ENCODE results near the gene FAM110A.

Gene FAM110A

DNA sequence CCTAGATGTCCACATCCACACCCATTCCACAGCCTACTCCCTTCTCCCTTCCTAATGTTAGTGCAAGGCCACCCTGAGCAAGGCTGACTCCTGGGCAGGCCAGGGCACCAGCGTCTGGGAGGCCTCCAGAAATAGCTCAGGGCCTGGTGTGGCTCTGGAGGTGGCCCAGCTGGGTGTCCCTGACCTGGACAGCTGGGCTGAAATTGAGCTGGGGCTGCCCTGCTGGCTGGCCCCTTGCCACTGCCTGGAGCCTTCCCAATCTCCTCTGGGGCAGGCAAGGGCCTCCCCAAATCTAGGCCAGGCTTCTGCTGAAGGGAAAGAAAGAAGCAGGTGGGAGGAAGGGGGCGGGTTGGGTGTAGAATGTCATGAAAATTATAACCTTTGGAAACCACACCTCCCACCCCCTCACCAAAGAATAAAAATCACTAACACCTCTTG lies 2.1 kb downstream of the FAM110A start:
- H3K9me3 ChIP-seq (ENCODE audit: control insufficient read depth in 1 of 2, low read length in 2 of 2): no peaks in the 10 kb centered on the region
- H3K36me3 ChIP-seq (ENCODE audit: control insufficient read depth in 1 of 2, insufficient read depth in 2 of 2, low read length in 2 of 2): no peaks in the 10 kb centered on the region
- H3K27ac ChIP-seq (ENCODE audit: low read length): no peak overlapping the region
- peaks cover 2% of the 10 kb centered on the region for H3K27me3 ChIP-seq (ENCODE audit: low read depth, low read length)
- H3K4me1 ChIP-seq (ENCODE audit: control insufficient read depth in 1 of 2, insufficient read depth in 2 of 2, low read length in 2 of 2): peaks cover 11 to 13% of the 10 kb centered on the region in 2 donors
- H3K4me3 ChIP-seq (ENCODE audit: low read depth in 1 of 2, low read length in 2 of 2): no peak overlapping the region

DNA sequence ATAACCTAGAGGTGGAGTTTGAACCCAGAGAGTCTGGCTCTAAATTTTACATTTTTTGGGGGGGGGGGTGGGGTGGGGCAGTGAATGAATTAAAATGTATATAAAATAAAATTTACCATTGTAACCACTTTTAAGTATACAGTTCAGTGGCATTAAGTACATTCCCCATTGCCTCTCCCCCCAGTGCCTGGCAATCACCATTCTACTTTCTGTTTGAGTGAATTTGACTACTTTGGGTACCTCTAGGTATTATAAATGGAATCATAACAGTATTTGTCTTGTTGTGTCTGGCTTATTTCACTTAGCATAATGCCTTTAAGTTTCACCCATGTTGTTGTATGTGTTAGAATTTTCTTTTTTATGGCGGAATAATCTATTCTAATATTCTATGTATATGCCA lies 2.7 kb downstream of the FAM110A start:
- no peak overlapping the region for H3K27ac ChIP-seq (ENCODE audit: low read length)
- H3K4me3 ChIP-seq (ENCODE audit: low read depth in 1 of 2, low read length in 2 of 2): no peak overlapping the region
- peaks cover 13 to 16% of the 10 kb centered on the region in 2 donors for H3K4me1 ChIP-seq (ENCODE audit: control insufficient read depth in 1 of 2, insufficient read depth in 2 of 2, low read length in 2 of 2)
- peaks cover 8% of the 10 kb centered on the region for H3K27me3 ChIP-seq (ENCODE audit: low read depth, low read length)
- H3K9me3 ChIP-seq (ENCODE audit: control insufficient read depth in 1 of 2, low read length in 2 of 2): no peaks in the 10 kb centered on the region
- no peaks in the 10 kb centered on the region for H3K36me3 ChIP-seq (ENCODE audit: control insufficient read depth in 1 of 2, insufficient read depth in 2 of 2, low read length in 2 of 2)

DNA sequence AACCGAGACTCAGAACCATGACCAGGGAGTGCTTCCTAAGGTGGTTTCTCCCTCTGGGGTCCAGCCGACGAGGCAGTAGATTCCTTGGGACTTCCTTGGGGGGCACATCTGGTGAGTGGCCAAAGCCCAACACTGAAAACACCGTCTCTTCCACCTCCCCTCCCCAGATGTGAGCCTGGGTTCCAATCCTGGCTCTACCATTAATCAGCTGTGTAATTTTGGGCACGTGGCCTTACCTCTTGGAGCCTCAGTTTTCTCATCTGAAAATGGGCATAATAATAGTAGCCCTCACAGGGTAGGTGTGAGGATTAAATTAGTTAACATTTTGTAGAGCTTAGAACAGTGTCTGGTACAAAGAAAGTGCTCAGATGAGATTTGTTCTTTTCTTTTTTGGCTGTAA lies 5.5 kb downstream of the FAM110A start:
- no peak overlapping the region for H3K27ac ChIP-seq (ENCODE audit: low read length)
- peaks cover 13 to 19% of the 10 kb centered on the region in 2 donors for H3K4me1 ChIP-seq (ENCODE audit: control insufficient read depth in 1 of 2, insufficient read depth in 2 of 2, low read length in 2 of 2)
- no peaks in the 10 kb centered on the region for H3K9me3 ChIP-seq (ENCODE audit: control insufficient read depth in 1 of 2, low read length in 2 of 2)
- peaks cover 17% of the 10 kb centered on the region for H3K27me3 ChIP-seq (ENCODE audit: low read depth, low read length)
- H3K4me3 ChIP-seq (ENCODE audit: low read depth in 1 of 2, low read length in 2 of 2): no peak overlapping the region
- H3K36me3 ChIP-seq (ENCODE audit: control insufficient read depth in 1 of 2, insufficient read depth in 2 of 2, low read length in 2 of 2): no peaks in the 10 kb centered on the region

DNA sequence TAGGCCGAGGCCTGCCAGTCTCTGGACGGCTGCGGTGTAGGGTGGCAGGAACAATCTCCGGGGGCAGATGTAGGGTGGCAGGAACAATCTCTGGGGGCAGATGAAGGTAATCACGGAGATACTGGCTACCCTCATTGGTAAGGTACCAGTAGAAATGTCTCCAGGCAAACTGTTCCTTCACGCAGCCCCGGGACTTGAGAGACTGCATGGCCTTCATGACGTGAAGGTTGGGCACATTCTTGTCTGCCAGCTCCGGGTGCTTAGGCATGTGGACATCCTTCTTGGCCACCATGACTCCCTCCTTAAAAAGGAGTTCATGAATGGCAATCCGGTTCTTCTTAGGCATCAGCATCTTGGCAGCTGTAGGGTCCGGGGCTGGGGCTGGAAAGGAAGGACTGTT lies 6.1 kb downstream of the FAM110A start:
- no peaks in the 10 kb centered on the region for H3K36me3 ChIP-seq (ENCODE audit: control insufficient read depth in 1 of 2, insufficient read depth in 2 of 2, low read length in 2 of 2)
- H3K4me1 ChIP-seq (ENCODE audit: control insufficient read depth in 1 of 2, insufficient read depth in 2 of 2, low read length in 2 of 2): peaks cover 9 to 20% of the 10 kb centered on the region in 2 donors
- H3K27ac ChIP-seq (ENCODE audit: low read length): no peak overlapping the region
- H3K9me3 ChIP-seq (ENCODE audit: control insufficient read depth in 1 of 2, low read length in 2 of 2): no peaks in the 10 kb centered on the region
- no peak overlapping the region for H3K4me3 ChIP-seq (ENCODE audit: low read depth in 1 of 2, low read length in 2 of 2)
- peaks cover 17% of the 10 kb centered on the region for H3K27me3 ChIP-seq (ENCODE audit: low read depth, low read length)

DNA sequence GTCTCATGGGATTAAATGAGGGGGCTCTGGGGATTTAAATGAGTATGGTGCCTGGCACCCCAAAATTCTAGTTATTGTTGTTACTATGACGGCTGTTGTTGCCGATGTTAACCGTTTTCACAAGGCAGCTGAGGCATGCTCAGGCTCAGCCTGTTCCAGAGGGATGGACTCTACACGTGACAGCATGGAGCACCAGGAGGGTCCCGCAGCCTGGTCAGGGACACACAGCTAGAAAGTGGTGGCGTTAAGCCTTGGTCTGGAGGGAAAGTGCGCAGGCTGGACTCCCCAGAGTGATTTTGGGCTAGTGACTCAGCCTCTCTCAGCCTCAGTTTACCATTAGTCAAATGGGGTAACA lies 7.0 kb downstream of the FAM110A start:
- peaks cover 0 to 2% of the 10 kb centered on the region in 2 donors for H3K36me3 ChIP-seq (ENCODE audit: control insufficient read depth in 1 of 2, insufficient read depth in 2 of 2, low read length in 2 of 2)
- H3K4me3 ChIP-seq (ENCODE audit: low read depth in 1 of 2, low read length in 2 of 2): no peak overlapping the region
- H3K9me3 ChIP-seq (ENCODE audit: control insufficient read depth in 1 of 2, low read length in 2 of 2): no peaks in the 10 kb centered on the region
- H3K27ac ChIP-seq (ENCODE audit: low read length): no peak overlapping the region
- peaks cover 17% of the 10 kb centered on the region for H3K27me3 ChIP-seq (ENCODE audit: low read depth, low read length)
- peaks cover 3 to 28% of the 10 kb centered on the region in 2 donors for H3K4me1 ChIP-seq (ENCODE audit: control insufficient read depth in 1 of 2, insufficient read depth in 2 of 2, low read length in 2 of 2)

DNA sequence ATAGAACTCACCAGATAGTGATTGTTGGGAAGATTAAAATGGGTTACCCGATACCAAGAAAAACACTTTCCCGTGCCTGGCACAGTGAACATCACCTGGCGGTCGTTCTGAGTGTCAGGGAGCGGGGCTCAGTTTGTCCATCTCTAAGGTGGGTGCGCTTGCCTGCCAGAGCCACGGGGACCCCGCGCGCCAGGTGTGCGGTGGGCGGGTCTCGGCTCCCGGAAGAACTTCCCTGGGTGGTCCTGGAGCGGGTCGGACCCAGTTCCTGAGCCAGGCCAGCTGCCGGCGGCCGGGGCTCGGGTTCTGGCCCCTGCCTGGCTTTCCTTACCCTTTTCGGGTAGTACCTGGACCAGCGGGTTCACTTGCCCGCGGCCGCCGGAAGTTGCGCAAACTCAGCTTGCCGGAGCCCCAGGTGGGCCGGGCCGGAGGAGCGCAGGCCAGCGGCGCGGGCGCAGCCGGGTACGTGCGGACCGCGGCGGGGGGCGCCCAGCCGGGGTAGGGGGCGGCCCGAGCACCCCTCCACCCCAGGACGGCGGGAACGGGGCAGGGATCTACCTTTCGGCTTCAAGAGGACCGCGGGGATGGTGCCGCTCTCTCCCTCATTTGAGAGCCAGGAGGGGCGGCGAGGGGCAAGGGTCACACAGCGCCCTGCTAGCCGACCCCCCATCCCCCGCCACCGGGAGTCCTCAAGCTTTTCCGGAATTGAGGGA lies 7.5 kb downstream of the FAM110A start:
- peaks cover 17% of the 10 kb centered on the region for H3K27me3 ChIP-seq (ENCODE audit: low read depth, low read length)
- H3K27ac ChIP-seq (ENCODE audit: low read length): no peak overlapping the region
- H3K4me3 ChIP-seq (ENCODE audit: low read depth in 1 of 2, low read length in 2 of 2): peak overlapping the region in 1 of 2 donors; percentile 42
- H3K36me3 ChIP-seq (ENCODE audit: control insufficient read depth in 1 of 2, insufficient read depth in 2 of 2, low read length in 2 of 2): peaks cover 0 to 3% of the 10 kb centered on the region in 2 donors
- H3K4me1 ChIP-seq (ENCODE audit: control insufficient read depth in 1 of 2, insufficient read depth in 2 of 2, low read length in 2 of 2): peaks cover 0 to 29% of the 10 kb centered on the region in 2 donors
- no peaks in the 10 kb centered on the region for H3K9me3 ChIP-seq (ENCODE audit: control insufficient read depth in 1 of 2, low read length in 2 of 2)

DNA sequence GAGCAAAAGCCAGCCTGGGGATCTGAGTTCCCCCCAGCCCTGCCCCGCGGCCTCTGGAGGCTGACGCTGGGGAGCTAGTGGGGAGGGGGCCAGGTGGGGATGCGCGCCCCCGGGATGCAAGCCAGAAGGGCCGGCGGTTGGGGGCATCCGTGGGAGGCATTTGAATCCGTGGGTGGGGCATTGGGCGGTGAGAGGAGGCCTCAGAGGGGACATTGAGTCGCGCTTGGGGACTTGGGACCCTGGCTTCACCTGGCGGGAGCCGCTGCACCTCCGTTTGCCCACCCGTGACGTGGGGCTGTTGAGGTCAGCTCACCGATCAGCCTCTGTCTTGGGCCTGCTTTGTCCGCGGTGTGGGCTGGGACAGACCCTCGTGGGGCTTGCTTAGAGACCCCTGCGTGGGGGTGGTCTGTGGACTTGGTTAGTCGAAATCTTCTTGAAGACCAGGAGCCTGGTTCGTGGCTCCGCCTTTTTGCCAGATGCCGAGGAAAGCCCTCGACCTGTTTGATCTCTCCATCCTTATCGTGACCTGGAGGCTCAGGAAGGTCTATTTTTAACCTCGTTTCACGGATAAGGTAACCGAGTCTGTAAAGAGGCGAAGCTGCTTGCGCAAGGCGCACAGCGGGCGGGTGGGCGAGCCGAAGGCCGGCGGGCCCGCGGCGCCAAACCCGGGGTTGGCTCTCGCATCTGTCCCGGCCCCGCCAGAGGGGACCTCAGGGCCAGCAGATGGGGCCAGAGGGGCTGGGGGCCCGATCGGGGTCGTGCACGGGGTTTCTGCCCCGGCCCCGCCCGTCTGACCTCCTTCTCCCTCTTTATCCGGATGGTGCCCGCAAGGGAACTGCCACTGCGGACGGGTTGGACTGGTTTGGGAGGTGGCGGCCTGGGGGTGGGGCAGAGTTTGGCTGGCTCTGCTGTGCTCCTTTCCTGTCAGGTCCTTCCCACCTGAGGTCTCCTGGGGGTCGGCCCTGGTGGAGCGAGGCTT lies 8.3 kb downstream of the FAM110A start:
- H3K27ac ChIP-seq (ENCODE audit: low read length): no peak overlapping the region
- H3K9me3 ChIP-seq (ENCODE audit: control insufficient read depth in 1 of 2, low read length in 2 of 2): no peaks in the 10 kb centered on the region
- H3K36me3 ChIP-seq (ENCODE audit: control insufficient read depth in 1 of 2, insufficient read depth in 2 of 2, low read length in 2 of 2): peaks cover 0 to 3% of the 10 kb centered on the region in 2 donors
- peaks cover 17% of the 10 kb centered on the region for H3K27me3 ChIP-seq (ENCODE audit: low read depth, low read length)
- H3K4me1 ChIP-seq (ENCODE audit: control insufficient read depth in 1 of 2, insufficient read depth in 2 of 2, low read length in 2 of 2): peaks cover 0 to 29% of the 10 kb centered on the region in 2 donors
- H3K4me3 ChIP-seq (ENCODE audit: low read depth in 1 of 2, low read length in 2 of 2): peak overlapping the region; percentile 30 to 42

DNA sequence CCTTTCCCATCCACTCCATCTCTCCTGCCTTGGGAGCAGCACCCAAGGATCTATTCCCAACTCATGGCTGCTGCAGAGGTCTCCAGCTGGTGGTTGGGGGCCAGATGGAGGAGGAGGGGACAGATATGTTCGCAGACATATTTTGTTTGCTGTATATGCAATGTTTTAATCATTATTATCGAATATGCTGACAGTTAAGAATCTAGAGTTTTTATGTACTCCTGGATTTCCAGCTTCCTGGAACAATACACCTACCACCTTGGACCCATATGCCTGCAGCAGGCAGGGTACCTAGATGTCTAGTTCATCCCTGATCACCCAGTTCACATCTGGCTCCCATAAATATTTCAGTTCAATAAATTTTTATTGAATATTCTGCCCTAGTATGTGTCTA lies 9.0 kb downstream of the FAM110A start:
- no peak overlapping the region for H3K4me3 ChIP-seq (ENCODE audit: low read depth in 1 of 2, low read length in 2 of 2)
- no peaks in the 10 kb centered on the region for H3K9me3 ChIP-seq (ENCODE audit: control insufficient read depth in 1 of 2, low read length in 2 of 2)
- H3K27ac ChIP-seq (ENCODE audit: low read length): no peak overlapping the region
- H3K36me3 ChIP-seq (ENCODE audit: control insufficient read depth in 1 of 2, insufficient read depth in 2 of 2, low read length in 2 of 2): peaks cover 0 to 3% of the 10 kb centered on the region in 2 donors
- H3K27me3 ChIP-seq (ENCODE audit: low read depth, low read length): peaks cover 17% of the 10 kb centered on the region
- H3K4me1 ChIP-seq (ENCODE audit: control insufficient read depth in 1 of 2, insufficient read depth in 2 of 2, low read length in 2 of 2): peaks cover 0 to 29% of the 10 kb centered on the region in 2 donors

DNA sequence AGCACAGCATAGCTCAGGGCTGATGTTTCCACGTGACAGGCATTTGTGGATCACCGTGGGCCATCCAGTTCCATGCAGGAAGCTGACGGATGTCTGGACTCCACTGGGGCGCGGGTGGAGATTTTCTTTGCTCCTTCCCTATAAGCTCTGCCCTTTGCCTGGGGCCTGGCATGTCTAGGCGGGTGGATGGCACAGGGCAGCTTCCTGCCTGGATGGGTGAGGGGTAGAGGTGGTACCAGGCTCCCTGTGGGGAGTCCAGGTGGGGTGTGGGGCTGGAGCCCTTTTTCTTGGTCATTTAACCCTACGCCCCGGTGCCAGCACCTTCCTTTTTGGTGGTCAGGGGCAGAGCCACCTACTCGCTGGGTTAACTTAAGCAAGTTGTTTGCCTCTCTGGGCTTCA lies 10.4 kb downstream of the FAM110A start:
- peaks cover 17% of the 10 kb centered on the region for H3K27me3 ChIP-seq (ENCODE audit: low read depth, low read length)
- peaks cover 0 to 3% of the 10 kb centered on the region in 2 donors for H3K36me3 ChIP-seq (ENCODE audit: control insufficient read depth in 1 of 2, insufficient read depth in 2 of 2, low read length in 2 of 2)
- H3K4me1 ChIP-seq (ENCODE audit: control insufficient read depth in 1 of 2, insufficient read depth in 2 of 2, low read length in 2 of 2): peaks cover 0 to 29% of the 10 kb centered on the region in 2 donors
- H3K9me3 ChIP-seq (ENCODE audit: control insufficient read depth in 1 of 2, low read length in 2 of 2): no peaks in the 10 kb centered on the region
- H3K27ac ChIP-seq (ENCODE audit: low read length): no peak overlapping the region
- H3K4me3 ChIP-seq (ENCODE audit: low read depth in 1 of 2, low read length in 2 of 2): no peak overlapping the region

DNA sequence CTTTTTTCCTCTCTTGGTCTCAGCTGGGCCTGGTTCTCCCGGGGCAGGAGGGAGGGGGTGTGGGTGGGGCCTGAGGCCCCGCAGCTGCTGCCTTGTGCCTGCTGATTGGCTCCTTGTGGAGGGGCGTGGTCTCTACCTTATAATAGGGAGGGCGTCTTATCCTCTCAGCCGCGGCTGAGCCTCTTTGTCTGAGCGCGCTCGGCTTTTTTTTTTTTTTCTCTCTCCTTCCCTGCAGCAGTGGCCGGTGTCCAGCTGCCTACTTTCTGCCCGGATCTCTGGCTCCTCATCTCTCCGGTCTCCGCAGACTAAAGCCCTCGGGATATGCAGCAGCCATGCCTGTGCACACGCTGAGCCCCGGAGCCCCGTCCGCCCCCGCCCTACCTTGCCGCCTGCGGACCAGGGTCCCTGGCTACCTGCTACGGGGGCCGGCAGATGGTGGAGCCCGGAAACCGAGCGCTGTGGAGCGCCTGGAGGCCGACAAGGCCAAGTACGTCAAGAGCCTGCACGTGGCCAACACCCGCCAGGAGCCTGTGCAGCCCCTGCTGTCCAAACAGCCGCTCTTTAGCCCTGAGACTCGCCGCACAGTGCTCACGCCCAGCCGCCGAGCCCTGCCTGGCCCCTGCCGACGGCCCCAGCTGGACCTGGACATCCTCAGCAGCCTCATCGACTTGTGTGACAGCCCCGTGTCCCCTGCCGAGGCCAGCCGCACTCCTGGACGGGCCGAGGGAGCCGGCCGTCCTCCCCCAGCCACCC lies 11.1 kb downstream of the FAM110A start:
- Histone ChIP-seq H3K27ac (ENCODE audit: low read length) (no peak overlapping the region), H3K36me3 (ENCODE audit: control insufficient read depth in 1 of 2, insufficient read depth in 2 of 2, low read length in 2 of 2) (peaks cover 0 to 3% of the 10 kb centered on the region in 2 donors), H3K4me3 (ENCODE audit: low read depth in 1 of 2, low read length in 2 of 2) (peak overlapping the region; percentile 33 to 63), H3K4me1 (ENCODE audit: control insufficient read depth in 1 of 2, insufficient read depth in 2 of 2, low read length in 2 of 2) (peaks cover 0 to 29% of the 10 kb centered on the region in 2 donors), H3K9me3 (ENCODE audit: control insufficient read depth in 1 of 2, low read length in 2 of 2) (no peaks in the 10 kb centered on the region), H3K27me3 (ENCODE audit: low read depth, low read length) (peaks cover 17% of the 10 kb centered on the region)

Data from muscle layer of duodenum (tissue), 2 donors.